Measurements from ENCODE around the gene SDE2.

GRCh38 chr1:226033582-226033981, 34.4 kb upstream of the SDE2 start:
- no peak for TF ChIP-seq POLR2A (IDR thresholded peaks at IDR 0.05; ENCODE audit: low read length)
- no peak for TF ChIP-seq GATA1 (IDR thresholded peaks at IDR 0.05; ENCODE audit: low read depth, low read length)

All from erythroblast (primary cell).